ENCODE data around the gene VPS26C.
"Not testable (repeated sequence)": the region's sequence is repeated elsewhere in the genome, so short reads cannot be mapped to it uniquely, and the experiment has no call there.

Gene VPS26C

DNA sequence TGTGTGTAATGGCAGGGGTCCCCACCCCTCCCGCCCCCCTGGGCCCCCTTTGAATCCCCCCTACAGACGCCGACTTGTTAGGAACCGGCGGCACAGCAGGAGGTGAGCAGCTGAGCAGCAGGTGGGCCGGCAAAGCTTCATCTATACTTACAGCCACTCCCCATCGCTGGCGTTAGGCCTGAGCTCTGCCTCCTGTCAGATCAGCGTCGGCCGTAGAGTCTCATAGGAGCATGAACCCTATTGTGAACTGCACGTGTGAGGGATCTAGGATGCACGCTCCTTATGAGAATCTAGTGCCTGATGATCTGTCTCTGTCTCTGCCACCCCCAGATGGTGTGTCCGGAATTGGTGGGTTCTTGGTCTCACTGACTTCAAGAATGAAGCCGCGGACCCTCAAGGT is 14.9 kb upstream of the VPS26C start:
- no peaks in the 10 kb centered on the region for H3K36me3 ChIP-seq (ENCODE audit: control insufficient read depth, low read length)
- H3K4me1 ChIP-seq (ENCODE audit: control insufficient read depth, low read length) = no peaks in the 10 kb centered on the region
- no peak overlapping the region for H3K4me3 ChIP-seq (ENCODE audit: low read length)
- peaks cover 3% of the 10 kb centered on the region; the same call in 1 of the 2 replicates for H3K27me3 ChIP-seq (ENCODE audit: control insufficient read depth, low read length)
- no peaks in the 10 kb centered on the region for H4K20me1 ChIP-seq (ENCODE audit: control insufficient read depth, insufficient read depth, low read depth, low read length)
- no peaks in the 10 kb centered on the region for H3K9me2 ChIP-seq (replicated peaks; ENCODE audit: control insufficient read depth, low read length)
- H3K9me3 ChIP-seq (ENCODE audit: control insufficient read depth, insufficient read depth, low read length) = no peaks in the 10 kb centered on the region
- H3K79me2 ChIP-seq (ENCODE audit: control insufficient read depth, low read length) = no peaks in the 10 kb centered on the region
- no peaks in the 10 kb centered on the region for H3F3A ChIP-seq (ENCODE audit: control insufficient read depth, insufficient read depth)
- TF ChIP-seq, protein P1, sequence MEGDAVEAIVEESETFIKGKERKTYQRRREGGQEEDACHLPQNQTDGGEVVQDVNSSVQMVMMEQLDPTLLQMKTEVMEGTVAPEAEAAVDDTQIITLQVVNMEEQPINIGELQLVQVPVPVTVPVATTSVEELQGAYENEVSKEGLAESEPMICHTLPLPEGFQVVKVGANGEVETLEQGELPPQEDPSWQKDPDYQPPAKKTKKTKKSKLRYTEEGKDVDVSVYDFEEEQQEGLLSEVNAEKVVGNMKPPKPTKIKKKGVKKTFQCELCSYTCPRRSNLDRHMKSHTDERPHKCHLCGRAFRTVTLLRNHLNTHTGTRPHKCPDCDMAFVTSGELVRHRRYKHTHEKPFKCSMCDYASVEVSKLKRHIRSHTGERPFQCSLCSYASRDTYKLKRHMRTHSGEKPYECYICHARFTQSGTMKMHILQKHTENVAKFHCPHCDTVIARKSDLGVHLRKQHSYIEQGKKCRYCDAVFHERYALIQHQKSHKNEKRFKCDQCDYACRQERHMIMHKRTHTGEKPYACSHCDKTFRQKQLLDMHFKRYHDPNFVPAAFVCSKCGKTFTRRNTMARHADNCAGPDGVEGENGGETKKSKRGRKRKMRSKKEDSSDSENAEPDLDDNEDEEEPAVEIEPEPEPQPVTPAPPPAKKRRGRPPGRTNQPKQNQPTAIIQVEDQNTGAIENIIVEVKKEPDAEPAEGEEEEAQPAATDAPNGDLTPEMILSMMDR (IDR thresholded peaks at IDR 0.05; ENCODE audit: low read depth, low read length, poor library complexity, severe bottlenecking) = no peak
- TF ChIP-seq EZH2phosphoT487 (IDR thresholded peaks at IDR 0.05; ENCODE audit: borderline replicate concordance, low read length) = no peak
- H3K4me2 ChIP-seq (ENCODE audit: low read length) = no peak overlapping the region
- H3K27ac ChIP-seq (ENCODE audit: low read depth, low read length) = no peak overlapping the region

DNA sequence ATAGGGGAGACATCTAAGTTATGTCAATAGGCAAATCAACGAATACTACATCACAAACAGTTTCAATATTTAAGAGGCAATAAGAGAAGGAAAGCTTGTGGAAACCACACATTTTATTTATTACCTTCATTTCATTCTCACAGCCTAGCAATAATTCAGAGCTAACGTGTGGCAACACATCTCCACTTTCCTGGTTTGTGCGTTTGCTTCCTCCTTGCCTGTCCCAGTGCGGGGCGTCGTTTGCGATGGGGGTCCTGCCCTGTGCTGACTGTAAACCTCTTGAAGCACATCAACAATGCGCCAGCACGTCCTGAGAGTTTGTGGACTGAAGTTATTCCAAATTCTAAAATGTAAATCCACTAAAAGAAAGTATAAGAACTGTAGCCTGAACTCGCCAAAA is 14.4 kb upstream of the VPS26C start:
- no peak overlapping the region for H3K4me2 ChIP-seq (ENCODE audit: low read length)
- no peaks in the 10 kb centered on the region for H3K4me1 ChIP-seq (ENCODE audit: control insufficient read depth, low read length)
- no peak overlapping the region for H3K27ac ChIP-seq (ENCODE audit: low read depth, low read length)
- no peaks in the 10 kb centered on the region for H3K9me2 ChIP-seq (replicated peaks; ENCODE audit: control insufficient read depth, low read length)
- H3K9me3 ChIP-seq (ENCODE audit: control insufficient read depth, insufficient read depth, low read length) = no peaks in the 10 kb centered on the region
- H3K27me3 ChIP-seq (ENCODE audit: control insufficient read depth, low read length) = peaks cover 3% of the 10 kb centered on the region; the same call in 1 of the 2 replicates
- H4K20me1 ChIP-seq (ENCODE audit: control insufficient read depth, insufficient read depth, low read depth, low read length) = no peaks in the 10 kb centered on the region
- no peak overlapping the region for H3K4me3 ChIP-seq (ENCODE audit: low read length)
- H3K79me2 ChIP-seq (ENCODE audit: control insufficient read depth, low read length) = no peaks in the 10 kb centered on the region
- H3K36me3 ChIP-seq (ENCODE audit: control insufficient read depth, low read length) = no peaks in the 10 kb centered on the region
- H3F3A ChIP-seq (ENCODE audit: control insufficient read depth, insufficient read depth) = no peaks in the 10 kb centered on the region
- TF ChIP-seq EZH2phosphoT487 (IDR thresholded peaks at IDR 0.05; ENCODE audit: borderline replicate concordance, low read length) = no peak
- TF ChIP-seq, protein P1 (IDR thresholded peaks at IDR 0.05; ENCODE audit: low read depth, low read length, poor library complexity, severe bottlenecking) = no peak

DNA sequence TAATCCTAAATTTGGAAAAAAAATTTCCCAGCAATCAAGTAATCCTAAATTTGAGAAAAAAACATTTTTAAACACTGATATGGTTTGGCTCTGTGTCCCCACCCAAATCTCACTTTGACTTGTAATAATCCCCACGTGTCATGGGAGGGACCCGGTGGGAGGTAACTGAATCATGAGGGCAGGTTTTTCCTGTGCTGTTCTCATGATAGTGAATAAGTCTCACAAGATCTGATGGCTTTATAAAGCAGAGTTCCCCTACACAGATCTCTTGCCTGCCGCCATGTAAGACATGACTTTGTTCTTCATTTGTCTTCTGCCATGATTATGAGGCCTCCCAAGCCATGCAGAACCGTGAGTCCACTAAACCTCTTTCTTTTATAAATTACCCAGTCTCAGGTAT is 12.1 kb upstream of the VPS26C start:
- H3K36me3 ChIP-seq (ENCODE audit: control insufficient read depth, low read length); H3K9me3 ChIP-seq (ENCODE audit: control insufficient read depth, insufficient read depth, low read length); H3K27ac ChIP-seq (ENCODE audit: low read depth, low read length); H3K27me3 ChIP-seq (ENCODE audit: control insufficient read depth, low read length); H3K9me2 ChIP-seq (replicated peaks; ENCODE audit: control insufficient read depth, low read length); H3K4me3 ChIP-seq (ENCODE audit: low read length); H3K4me1 ChIP-seq (ENCODE audit: control insufficient read depth, low read length); H4K20me1 ChIP-seq (ENCODE audit: control insufficient read depth, insufficient read depth, low read depth, low read length); H3F3A ChIP-seq (ENCODE audit: control insufficient read depth, insufficient read depth); H3K79me2 ChIP-seq (ENCODE audit: control insufficient read depth, low read length); H3K4me2 ChIP-seq (ENCODE audit: low read length): not testable (repeated sequence)

DNA sequence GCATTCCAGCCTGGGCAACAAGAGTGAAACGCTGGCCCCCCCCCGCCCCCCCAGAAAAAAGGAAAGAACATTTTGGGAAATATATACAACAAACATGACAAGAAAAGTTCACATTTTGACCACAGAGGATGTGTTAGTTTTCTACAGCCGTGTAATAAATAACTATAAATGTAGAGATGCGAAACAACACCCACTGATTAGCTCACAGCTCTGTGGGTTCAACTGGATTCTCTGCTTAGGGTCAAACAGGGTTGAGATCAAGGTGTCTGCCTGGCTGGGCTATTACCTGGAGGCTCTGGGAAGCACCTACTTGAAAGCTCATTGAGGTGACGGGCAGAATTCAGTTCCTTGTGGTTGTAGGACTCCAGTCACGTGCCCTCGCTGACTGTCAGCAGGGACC is 11.1 kb upstream of the VPS26C start:
- no peak for TF ChIP-seq EZH2phosphoT487 (IDR thresholded peaks at IDR 0.05; ENCODE audit: borderline replicate concordance, low read length)
- TF ChIP-seq, protein P1 (IDR thresholded peaks at IDR 0.05; ENCODE audit: low read depth, low read length, poor library complexity, severe bottlenecking) = no peak
- Histone ChIP-seq H3F3A (ENCODE audit: control insufficient read depth, insufficient read depth) (no peaks in the 10 kb centered on the region), H3K36me3 (ENCODE audit: control insufficient read depth, low read length) (no peaks in the 10 kb centered on the region), H3K4me1 (ENCODE audit: control insufficient read depth, low read length) (peaks cover 8% of the 10 kb centered on the region), H3K9me3 (ENCODE audit: control insufficient read depth, insufficient read depth, low read length) (no peaks in the 10 kb centered on the region), H3K4me2 (ENCODE audit: low read length) (no peak overlapping the region), H3K79me2 (ENCODE audit: control insufficient read depth, low read length) (no peaks in the 10 kb centered on the region), H3K27ac (ENCODE audit: low read depth, low read length) (no peak overlapping the region), H4K20me1 (ENCODE audit: control insufficient read depth, insufficient read depth, low read depth, low read length) (no peaks in the 10 kb centered on the region), H3K9me2 (replicated peaks; ENCODE audit: control insufficient read depth, low read length) (no peaks in the 10 kb centered on the region), H3K4me3 (ENCODE audit: low read length) (no peak overlapping the region), H3K27me3 (ENCODE audit: control insufficient read depth, low read length) (peaks cover 3% of the 10 kb centered on the region)
